GM21717 (cell line): ENCODE measurements around the gene ACP7.
"Not testable (repeated sequence)": the region's sequence is repeated elsewhere in the genome, so short reads cannot be mapped to it uniquely, and the experiment has no call there.

Source experiments
- ATAC-seq: cut with Tn5 transposase; IDR thresholded peaks from one replicate; pipeline ENCODE4 v1.9.1; 2021; ENCODE audit warnings: mild to moderate bottlenecking, moderate library complexity; ENCODE audit not compliant: unreplicated experiment

Gene ACP7

DNA sequence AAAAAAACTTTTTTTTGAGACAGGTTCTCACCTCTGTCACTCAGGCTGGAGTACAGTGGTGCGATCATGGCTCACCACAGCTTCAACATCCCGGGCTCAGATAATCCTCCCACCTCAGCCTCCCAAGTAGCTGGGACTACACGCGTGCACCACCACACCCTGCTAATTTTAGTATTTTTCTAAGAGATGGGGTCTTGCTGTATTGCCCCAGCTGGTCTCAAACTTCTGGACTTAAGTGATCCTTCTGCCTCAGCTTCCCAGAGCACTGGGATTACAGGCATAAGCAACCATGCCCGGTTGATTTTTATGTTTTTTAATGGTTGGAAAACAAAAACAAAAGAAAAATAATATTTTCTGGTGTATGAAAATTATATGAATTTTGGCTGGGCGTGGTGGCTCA is 9.2 kb upstream of the ACP7 start:
- no peak for ATAC-seq

GRCh38 chr19:39077323-39077722 is 6.8 kb upstream of the ACP7 start:
- no peak for ATAC-seq

DNA sequence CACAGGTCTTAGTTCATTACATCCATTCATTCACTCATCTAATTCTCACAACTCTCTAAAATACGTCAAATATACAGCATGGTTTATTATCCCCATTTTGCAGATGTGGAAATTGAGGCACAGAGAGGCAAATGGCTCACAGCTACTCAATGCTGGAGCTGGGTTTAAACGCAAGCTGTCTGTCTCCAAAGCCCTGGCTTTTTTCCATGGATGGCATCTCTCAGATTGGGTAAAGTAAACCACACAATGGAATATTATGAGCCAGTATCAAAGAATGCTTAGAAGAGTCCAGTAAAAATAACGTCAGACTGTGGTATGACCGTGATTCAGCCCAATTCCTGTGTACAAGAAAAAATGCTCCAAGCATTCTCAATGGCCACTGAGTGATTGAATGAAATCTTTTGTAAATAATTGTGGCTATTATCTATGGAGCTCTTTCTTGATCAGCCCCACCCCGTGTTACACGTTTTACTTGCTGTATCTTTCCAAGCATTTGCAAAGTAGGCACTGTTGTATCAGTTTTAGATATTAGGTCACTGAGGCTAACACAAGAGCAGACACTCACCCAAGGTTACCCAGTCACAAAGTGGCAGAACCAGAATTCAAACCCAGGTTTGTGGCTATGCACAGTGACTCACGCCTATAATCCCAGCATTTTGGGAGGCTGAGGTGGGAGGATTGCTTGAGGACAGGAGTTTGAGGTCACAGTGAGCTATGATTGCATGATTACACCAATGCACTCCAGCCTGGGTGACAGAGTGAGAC is 5.5 kb upstream of the ACP7 start:
- ATAC-seq = no peak

DNA sequence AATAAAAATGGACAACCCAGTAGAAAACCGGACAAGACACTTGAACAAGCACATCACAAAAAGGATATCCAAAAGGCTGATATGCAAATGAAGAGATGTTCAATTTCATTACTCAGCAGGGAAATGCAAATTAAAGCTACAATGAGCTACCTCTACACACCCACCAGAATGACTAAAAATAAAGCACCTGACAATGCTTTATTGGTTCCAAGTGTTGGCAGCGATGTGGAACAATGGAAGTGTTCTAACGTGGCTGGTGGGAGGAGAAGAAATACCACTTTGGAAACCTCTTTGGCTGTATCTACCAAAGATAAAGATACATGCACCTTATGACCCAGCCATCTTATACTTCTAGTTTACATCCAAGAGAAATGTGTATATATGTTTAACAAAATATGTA is 3.7 kb upstream of the ACP7 start:
- no peak for ATAC-seq

DNA sequence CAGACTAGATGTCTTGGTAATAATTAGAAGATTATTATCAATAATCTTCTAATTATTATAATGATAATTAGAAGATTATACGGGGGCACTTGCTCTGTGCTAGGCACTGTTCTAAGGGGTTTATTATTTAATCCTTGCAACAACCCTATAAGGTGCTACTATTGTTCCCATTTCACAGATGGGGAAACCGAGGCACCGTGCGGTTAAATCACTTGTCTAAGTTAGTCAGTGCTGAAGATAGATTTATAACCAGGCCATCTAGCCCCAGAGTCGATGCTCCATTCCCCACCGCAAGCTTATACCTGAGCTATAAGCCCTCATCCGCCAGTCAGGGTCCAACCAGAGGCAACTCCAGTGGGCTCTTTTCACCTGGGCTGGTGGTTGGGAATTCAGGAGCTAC is 2.0 kb upstream of the ACP7 start:
- ATAC-seq = no peak

DNA sequence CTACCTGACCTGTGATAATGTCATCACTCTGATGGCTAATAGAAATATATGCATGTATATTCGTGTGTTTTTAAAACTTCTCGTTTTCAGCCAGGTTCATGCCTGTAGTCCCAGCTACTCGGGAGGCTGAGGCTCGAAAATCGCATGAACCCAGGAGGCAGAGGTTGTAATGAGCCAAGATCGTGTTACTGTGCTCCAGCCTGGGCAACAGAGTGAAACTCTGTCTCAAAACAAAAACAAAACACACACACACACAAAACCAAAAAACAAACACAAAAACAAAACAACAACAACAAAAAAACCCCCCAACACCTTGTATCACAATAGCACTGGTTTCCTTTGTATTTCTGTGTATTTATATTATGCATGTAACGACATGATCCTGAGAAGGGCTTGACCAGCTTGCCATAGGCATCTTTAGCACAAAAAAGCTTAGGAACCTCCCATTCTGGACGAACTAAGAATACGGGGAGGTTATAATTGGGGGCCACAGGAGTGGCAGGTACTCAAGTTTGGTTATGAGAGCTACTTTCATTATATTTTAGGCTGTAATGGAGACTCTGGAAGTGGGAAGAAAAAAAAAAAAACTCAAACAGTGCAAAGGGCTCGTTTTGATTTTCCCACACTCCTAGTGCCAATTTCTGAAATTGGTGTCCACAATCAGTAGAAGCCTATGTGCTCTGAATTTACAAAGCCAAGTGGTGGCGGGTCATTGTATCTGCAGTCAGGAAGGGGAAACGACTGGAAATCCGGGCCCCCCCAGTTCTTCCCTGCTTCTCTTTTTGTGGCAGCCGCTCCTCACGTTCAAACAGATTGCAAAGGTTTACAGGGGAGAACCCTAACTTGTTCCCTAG is 1.2 kb upstream of the ACP7 start:
- ATAC-seq = no peak

DNA sequence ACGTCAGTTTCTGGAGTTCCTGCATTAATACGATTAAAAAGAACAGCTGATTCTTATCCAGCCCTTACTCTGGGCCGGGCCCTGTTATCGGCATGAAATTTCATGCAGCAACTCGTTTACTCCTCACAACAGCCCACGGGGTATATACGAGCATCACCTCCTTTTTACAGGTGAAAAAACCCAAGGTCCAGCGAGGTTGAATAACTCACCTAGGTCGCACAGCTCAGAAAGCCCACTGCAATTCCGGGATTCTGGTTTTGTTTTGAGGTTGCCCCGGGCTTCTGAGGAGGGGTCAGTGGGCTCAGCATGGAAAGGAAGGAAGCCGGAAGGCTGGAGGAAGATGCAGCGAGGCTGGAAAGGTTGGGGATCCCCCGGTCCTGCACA is 577 bp upstream of the ACP7 start:
- no peak for ATAC-seq

GRCh38 chr19:39084732-39085080 is 538 bp downstream of the ACP7 start:
- ATAC-seq = no peak

GRCh38 chr19:39085392-39085791 is 1.2 kb downstream of the ACP7 start:
- ATAC-seq = no peak

DNA sequence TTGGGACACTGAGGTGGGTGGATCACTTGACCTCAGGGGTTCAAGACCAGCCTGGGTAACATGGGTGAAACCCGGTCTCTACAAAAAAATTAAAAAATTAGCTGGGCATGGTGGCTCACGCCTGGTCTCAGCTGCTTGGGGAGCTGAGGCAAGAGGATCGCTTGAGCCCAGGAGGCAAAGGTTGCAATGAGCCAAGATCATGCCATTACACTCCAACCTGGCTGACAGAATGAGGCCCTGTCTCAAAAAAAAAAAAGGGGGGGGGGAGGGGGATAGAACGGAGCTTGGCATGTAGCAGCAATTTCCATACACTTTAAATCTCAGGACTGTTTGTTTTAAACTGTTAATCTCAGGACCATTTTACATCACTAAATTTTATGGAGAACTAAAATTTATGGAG is 2.2 kb downstream of the ACP7 start:
- no peak for ATAC-seq

- ATAC-seq = no peak
Observed at GRCh38 chr19:39087907-39088686, 3.9 kb downstream of the ACP7 start.

GRCh38 chr19:39090016-39090415 is 5.8 kb downstream of the ACP7 start:
- not testable (repeated sequence) for ATAC-seq

- no peak for ATAC-seq
Observed at GRCh38 chr19:39090881-39091280, 6.7 kb downstream of the ACP7 start.

GRCh38 chr19:39095799-39096540 is 11.8 kb downstream of the ACP7 start:
- ATAC-seq = not testable (repeated sequence)

GRCh38 chr19:39097299-39097698 is 13.1 kb downstream of the ACP7 start:
- no peak for ATAC-seq

DNA sequence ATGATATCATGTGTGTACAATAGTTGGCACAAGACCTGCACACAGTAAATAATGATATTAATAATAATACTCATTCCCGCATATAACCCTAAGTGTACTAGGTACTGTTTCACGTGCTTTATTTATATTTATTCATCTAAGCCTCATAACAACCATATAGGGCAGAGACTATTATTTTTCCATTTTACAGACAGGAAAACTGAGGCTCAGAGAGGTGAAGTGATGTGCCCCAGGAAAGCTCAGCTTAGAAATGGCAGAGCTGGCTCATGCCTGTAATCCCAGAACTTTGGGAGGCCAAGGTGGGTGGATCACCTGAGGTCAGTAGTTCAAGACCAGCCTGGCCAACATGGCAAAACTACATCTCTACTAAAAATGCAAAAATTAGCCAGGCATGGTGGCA is 13.6 kb downstream of the ACP7 start:
- no peak for ATAC-seq

GRCh38 chr19:39098365-39099269 is 14.4 kb downstream of the ACP7 start:
- ATAC-seq = no peak

GRCh38 chr19:39099341-39099740 is 15.2 kb downstream of the ACP7 start:
- ATAC-seq = no peak

DNA sequence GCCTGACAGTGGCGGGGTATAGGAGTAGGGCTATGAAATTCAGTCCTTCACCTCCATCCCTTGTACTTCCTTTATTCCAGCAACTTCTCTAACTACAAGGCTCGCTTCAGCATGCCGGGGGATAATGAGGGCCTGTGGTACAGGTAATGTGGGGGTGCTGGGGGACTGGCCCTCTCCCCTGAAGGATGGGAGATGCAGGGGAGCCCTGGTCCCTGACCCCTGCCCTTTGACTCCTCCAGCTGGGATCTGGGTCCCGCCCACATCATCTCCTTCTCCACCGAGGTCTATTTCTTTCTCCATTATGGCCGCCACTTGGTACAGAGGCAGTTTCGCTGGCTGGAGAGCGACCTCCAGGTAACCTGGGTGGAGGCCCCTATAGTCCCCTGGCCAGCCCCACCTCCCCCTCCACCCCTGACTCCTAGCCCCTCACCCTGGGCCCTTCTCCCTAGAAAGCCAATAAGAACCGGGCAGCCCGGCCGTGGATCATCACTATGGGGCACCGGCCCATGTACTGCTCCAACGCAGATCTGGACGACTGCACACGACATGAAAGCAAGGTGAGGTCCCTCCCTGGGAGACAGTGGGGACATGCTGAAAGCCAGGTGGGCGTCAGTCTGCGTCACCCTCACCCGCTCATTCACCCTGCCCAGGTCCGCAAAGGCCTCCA is 16.5 kb downstream of the ACP7 start:
- ATAC-seq = no peak
